ENCODE data around the gene RSL24D1. TPM values are rescaled to one million over a fixed set of nuclear protein-coding genes. Genes with fewer than 3 reads are reported as not detected.

The RSL24D1 gene
- total and polyA plus RNA-seq, 2 donors from 2014 or later: 52.7 to 60.4 TPM

GRCh38 chr15:55241186-55241585, 44.4 kb upstream of the RSL24D1 start:
- FAIRE-seq (no peak), DNase-seq (no peak)
- H3K36me3 ChIP-seq (ENCODE audit: control insufficient read depth in 2 of 3, insufficient read depth in 3 of 3, low read length in 3 of 3): no peaks in the 10 kb centered on the region
- no peaks in the 10 kb centered on the region for H3K27me3 ChIP-seq (ENCODE audit: control insufficient read depth, insufficient read depth, low read length)
- no peak overlapping the region for H3K27ac ChIP-seq (ENCODE audit: low read depth in 2 of 2, low read length in 2 of 2)
- H3K9ac ChIP-seq (ENCODE audit: low read length in 3 of 3): no peak overlapping the region
- intact Hi-C loops (cut with DNase I): no loop called here
- H3K9me3 ChIP-seq (ENCODE audit: control insufficient read depth in 2 of 3, insufficient read depth in 1 of 3, low read length in 3 of 3): no peaks in the 10 kb centered on the region
- H3K4me3 ChIP-seq (ENCODE audit: low read length in 3 of 3): no peak overlapping the region
- H3K4me1 ChIP-seq (ENCODE audit: control insufficient read depth in 2 of 3, insufficient read depth in 2 of 3, low read depth in 1 of 3, low read length in 3 of 3): no peaks in the 10 kb centered on the region
- TF ChIP-seq CTCF (IDR thresholded peaks at IDR 0.05; ENCODE audit: borderline replicate concordance, extremely low read depth, insufficient read depth): no peak

- H3K27me3 ChIP-seq (ENCODE audit: control insufficient read depth, insufficient read depth, low read length): no peaks in the 10 kb centered on the region
- no peaks in the 10 kb centered on the region for H3K9me3 ChIP-seq (ENCODE audit: control insufficient read depth in 2 of 3, insufficient read depth in 1 of 3, low read length in 3 of 3)
- DNase-seq (no peak), FAIRE-seq (no peak)
- no peaks in the 10 kb centered on the region for H3K4me1 ChIP-seq (ENCODE audit: control insufficient read depth in 2 of 3, insufficient read depth in 2 of 3, low read depth in 1 of 3, low read length in 3 of 3)
- TF ChIP-seq CTCF (IDR thresholded peaks at IDR 0.05; ENCODE audit: borderline replicate concordance, extremely low read depth, insufficient read depth): no peak
- no peak overlapping the region for H3K4me3 ChIP-seq (ENCODE audit: low read length in 3 of 3)
- no peak overlapping the region for H3K27ac ChIP-seq (ENCODE audit: low read depth in 2 of 2, low read length in 2 of 2)
- intact Hi-C loops (cut with DNase I): no loop called here
- H3K36me3 ChIP-seq (ENCODE audit: control insufficient read depth in 2 of 3, insufficient read depth in 3 of 3, low read length in 3 of 3): no peaks in the 10 kb centered on the region
- H3K9ac ChIP-seq (ENCODE audit: low read length in 3 of 3): no peak overlapping the region
These were observed 43.5 kb upstream of the RSL24D1 start for GRCh38 chr15:55240125-55240760.

- H3K4me1 ChIP-seq (ENCODE audit: control insufficient read depth in 2 of 3, insufficient read depth in 2 of 3, low read depth in 1 of 3, low read length in 3 of 3): no peaks in the 10 kb centered on the region
- H3K27me3 ChIP-seq (ENCODE audit: control insufficient read depth, insufficient read depth, low read length): no peaks in the 10 kb centered on the region
- TF ChIP-seq CTCF (IDR thresholded peaks at IDR 0.05; ENCODE audit: borderline replicate concordance, extremely low read depth, insufficient read depth): no peak
- no peaks in the 10 kb centered on the region for H3K9me3 ChIP-seq (ENCODE audit: control insufficient read depth in 2 of 3, insufficient read depth in 1 of 3, low read length in 3 of 3)
- H3K27ac ChIP-seq (ENCODE audit: low read depth in 2 of 2, low read length in 2 of 2): no peak overlapping the region
- DNase-seq (no peak), FAIRE-seq (no peak)
- no peak overlapping the region for H3K9ac ChIP-seq (ENCODE audit: low read length in 3 of 3)
- H3K4me3 ChIP-seq (ENCODE audit: low read length in 3 of 3): no peak overlapping the region
- no peaks in the 10 kb centered on the region for H3K36me3 ChIP-seq (ENCODE audit: control insufficient read depth in 2 of 3, insufficient read depth in 3 of 3, low read length in 3 of 3)
- intact Hi-C loops (cut with DNase I): no loop called here
These were observed 42.8 kb upstream of the RSL24D1 start for GRCh38 chr15:55239440-55240124.

Data from kidney (tissue), 14 donors.